GM18870 (cell line): ENCODE data around the gene CTPS1.

Experiments used
- ATAC-seq: cut with Tn5 transposase; IDR thresholded peaks from one replicate; pipeline ENCODE4 v1.9.1; 2021; ENCODE audit warnings: moderate library complexity; ENCODE audit not compliant: unreplicated experiment

The CTPS1 gene

GRCh38 chr1:41021526-41022308 lies 42.2 kb downstream of the CTPS1 start, which contains the start of gene SLFNL1:
Gene SLFNL1 (minus strand): TSS chr1:41021725. CDS start chr1:41020660, 1,065 bp downstream.
- ATAC-seq: no peak

- no peak for ATAC-seq
These were observed 42.9 kb downstream of the CTPS1 start for GRCh38 chr1:41022424-41022823.

GRCh38 chr1:41023279-41023990 lies 43.9 kb downstream of the CTPS1 start:
- ATAC-seq: no peak

DNA sequence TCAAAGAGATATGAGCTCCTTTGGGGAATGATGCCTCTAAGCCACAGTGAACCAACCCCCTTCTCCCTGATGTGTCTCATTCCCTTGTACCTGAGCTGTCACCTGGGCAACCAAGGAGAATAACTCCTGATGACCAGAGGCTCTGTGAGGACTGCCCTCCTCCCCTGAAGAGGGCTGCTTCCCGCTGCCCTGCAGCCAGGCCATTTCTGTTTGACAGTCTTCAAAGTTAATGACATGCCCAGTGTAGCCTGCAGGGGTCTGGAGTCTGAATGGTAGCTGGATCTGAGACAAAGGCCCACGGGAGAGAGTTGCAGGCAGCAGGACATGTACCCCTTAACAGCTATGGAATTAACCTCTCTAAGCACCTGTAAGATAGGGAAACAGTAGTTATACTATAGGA lies 45.5 kb downstream of the CTPS1 start:
- no peak for ATAC-seq

GRCh38 chr1:41025979-41026819 lies 46.7 kb downstream of the CTPS1 start:
- no peak for ATAC-seq

DNA sequence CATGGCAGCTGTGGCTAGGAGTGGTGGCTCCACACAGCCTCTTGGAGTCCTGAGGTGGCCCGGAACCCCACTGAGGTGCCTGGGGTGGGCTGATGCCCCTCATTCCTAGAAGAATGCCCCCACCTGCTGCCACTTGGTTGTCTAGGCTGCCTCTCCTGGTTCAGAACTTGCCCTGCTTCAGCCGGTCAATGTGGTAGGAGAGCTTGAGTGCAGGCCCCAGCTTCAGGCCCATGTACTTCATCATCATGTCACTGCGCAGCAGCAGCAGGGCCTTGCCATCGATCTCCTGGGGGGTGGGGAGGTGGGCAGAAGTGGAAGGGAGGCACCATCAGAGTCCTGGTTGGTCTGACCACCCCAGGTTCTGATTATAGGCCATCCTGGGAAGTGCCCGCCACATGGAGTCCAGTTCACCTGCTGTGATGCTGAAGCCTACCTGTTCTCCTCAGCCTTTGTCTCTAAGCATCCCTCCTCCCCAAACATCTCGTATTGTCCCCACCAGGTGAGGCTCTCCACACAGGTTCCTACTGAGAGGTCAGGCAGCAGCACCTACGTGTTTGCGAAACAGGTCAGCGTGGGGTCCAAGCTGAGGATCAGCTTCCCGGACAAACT lies 48.6 kb downstream of the CTPS1 start:
- no peak for ATAC-seq

- no peak for ATAC-seq
These were observed 51.5 kb downstream of the CTPS1 start for GRCh38 chr1:41030872-41031616.

GRCh38 chr1:41032147-41032546 lies 52.7 kb downstream of the CTPS1 start:
- ATAC-seq: no peak

DNA sequence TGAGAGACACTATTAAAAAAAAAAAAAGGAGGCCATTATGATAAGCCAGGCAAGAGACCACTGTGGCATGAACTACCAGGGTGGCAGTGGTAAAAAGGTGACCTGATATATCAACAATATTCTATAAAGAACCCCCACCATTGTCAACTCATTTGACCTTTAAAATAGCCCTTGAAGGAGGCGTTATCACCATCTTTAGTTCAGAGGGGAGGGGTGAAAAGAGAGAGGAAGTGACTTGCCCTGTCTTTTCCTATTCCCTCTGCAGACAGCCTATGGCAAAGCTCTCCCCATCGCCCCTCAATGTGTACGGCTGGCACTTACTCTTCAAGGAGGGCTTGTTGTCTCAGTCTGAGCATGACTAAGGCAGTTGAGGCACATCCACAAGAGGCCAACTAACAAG lies 53.8 kb downstream of the CTPS1 start:
- no peak for ATAC-seq

GRCh38 chr1:41037116-41037903 lies 57.8 kb downstream of the CTPS1 start:
- no peak for ATAC-seq

DNA sequence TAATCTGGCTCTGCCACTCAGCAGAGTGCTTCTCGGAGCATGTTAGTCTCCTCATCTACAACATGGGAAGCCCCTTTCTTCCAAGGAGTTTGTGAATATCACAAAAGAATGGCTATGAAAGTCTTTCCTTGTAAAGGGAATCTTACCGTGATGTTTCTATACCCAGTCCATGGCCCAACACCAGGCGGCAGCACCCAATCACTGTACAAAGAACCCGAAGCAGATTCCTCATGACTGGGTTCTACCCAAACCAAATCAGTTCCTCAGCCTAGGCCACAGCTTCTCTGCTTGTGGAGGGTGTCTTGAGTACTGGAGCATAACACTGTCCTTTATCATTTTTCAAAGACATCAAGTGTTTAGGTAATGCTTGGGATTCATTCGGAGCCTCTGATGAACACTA lies 58.6 kb downstream of the CTPS1 start:
- no peak for ATAC-seq

DNA sequence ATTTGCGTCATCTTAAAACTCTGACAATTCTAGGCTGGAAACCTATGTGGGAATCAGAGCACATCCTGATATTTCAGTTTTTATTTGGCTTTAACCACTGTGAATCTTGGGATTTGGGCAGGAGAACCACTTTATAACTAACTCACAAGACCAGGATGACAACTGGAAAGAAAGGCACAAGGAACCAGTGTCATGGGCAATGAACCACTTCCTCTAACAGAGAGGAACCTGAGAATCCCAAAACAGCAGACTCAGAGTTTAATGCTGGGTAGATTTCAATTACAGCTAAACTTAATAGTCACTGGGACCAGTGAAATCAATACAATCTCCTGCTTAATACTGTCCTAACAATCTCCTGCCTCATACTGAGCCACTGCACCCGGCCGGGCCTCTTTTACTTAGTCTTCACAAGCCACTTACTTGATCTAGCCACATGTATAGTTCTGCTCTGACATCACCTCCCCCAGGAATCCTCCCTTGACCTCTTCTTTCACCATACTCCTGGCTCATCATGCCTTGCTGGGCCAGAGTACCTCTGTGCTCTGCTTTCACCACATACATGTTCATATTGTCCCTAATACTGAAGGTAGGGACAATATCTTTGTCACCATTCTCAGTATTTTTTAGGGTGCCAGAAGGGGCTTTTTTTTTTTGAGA lies 62.2 kb downstream of the CTPS1 start:
- ATAC-seq: no peak

GRCh38 chr1:41044187-41044586 lies 64.7 kb downstream of the CTPS1 start:
- no peak for ATAC-seq

DNA sequence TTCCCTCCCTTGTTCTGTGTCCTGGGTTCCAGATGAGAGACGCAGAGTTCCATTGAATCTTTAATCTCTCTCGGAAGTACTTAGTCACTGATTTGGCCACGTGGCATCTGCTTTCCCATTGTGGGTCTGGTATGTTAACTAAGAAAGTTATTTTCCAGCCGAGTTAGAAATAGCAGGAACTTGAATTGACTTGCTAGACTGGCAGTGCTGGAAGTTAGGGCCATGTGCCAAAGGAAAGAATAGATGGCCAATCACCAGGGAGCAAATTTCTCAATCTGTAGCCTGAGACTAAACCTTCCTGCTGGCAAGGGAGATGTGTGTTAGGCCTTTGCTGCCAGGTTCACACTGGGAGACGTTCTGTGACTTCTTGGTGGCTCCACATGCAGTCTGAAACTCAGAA lies 66.2 kb downstream of the CTPS1 start:
- no peak for ATAC-seq

- no peak for ATAC-seq
These were observed 66.9 kb downstream of the CTPS1 start for GRCh38 chr1:41046347-41046775.

DNA sequence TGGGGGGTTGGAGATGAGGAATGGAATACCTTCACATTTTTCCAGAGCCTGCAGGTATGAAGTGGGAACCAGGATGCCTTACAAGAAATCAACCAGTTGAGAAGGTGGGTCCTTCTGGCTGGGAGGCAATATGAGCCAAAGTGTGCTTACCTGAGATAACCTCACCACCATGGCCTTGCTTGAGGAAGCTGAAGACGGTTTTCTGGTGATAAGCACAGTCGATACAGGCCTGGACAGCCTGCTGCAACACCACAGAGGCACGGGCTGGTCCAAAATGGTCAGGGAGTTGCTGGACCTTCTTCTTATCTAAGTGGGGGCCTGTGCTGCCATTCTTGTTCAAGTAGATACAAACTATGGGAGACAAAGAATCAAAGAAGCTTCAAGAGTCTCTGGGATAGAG lies 69.0 kb downstream of the CTPS1 start:
- ATAC-seq: no peak

GRCh38 chr1:41051022-41051421 lies 71.5 kb downstream of the CTPS1 start:
- no peak for ATAC-seq

DNA sequence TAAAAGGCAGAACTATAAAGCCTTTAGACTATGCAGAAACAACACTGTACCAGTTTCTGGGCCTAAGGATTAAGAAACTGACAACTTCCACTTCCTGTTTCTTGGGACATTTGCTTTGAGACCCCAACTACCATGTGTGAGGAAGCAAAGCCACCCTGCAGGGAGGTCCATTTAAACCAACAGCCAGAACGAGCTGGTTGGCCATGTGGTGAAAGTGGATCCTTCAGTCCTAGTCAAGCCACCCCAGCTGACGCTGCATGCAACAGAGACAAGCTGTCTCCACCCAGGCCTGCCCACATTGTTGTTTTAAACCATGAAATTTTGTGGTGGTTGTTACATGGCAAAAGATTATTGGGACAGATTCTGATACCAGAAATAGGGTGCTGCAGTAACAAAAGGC lies 73.8 kb downstream of the CTPS1 start:
- no peak for ATAC-seq

GRCh38 chr1:41056907-41057306 lies 77.4 kb downstream of the CTPS1 start:
- no peak for ATAC-seq
